ENCODE data around the gene ANKH.
"Not testable (repeated sequence)": the region's sequence is repeated elsewhere in the genome, so short reads cannot be mapped to it uniquely, and the experiment has no call there.

The ANKH gene

GRCh38 chr5:14871214-14872069, at the start of gene ANKH:
Gene ANKH (minus strand): TSS chr5:14871778. CDS start chr5:14871447, 331 bp downstream.
- no peak for FAIRE-seq

GRCh38 chr5:14920121-14920520, 48.5 kb upstream of the ANKH start:
- no peak for FAIRE-seq

- FAIRE-seq: not testable (repeated sequence)
These were observed 47.5 kb upstream of the ANKH start for GRCh38 chr5:14919106-14919505.

- no peak for FAIRE-seq
These were observed 46.1 kb upstream of the ANKH start for GRCh38 chr5:14917719-14918118.

GRCh38 chr5:14915291-14915952, 43.8 kb upstream of the ANKH start:
- no peak for FAIRE-seq

- FAIRE-seq: no peak
These were observed 43.2 kb upstream of the ANKH start for GRCh38 chr5:14914623-14915260.

GRCh38 chr5:14914193-14914592, 42.6 kb upstream of the ANKH start:
- no peak for FAIRE-seq

- FAIRE-seq: no peak
These were observed 41.5 kb upstream of the ANKH start for GRCh38 chr5:14913096-14913495.

GRCh38 chr5:14912206-14912605, 40.6 kb upstream of the ANKH start:
- FAIRE-seq: no peak

GRCh38 chr5:14909369-14909768, 37.8 kb upstream of the ANKH start:
- no peak for FAIRE-seq

GRCh38 chr5:14908172-14908571, 36.6 kb upstream of the ANKH start:
- no peak for FAIRE-seq

GRCh38 chr5:14906628-14907027, 35.0 kb upstream of the ANKH start:
- no peak for FAIRE-seq

GRCh38 chr5:14902826-14903560, 31.4 kb upstream of the ANKH start:
- no peak for FAIRE-seq

- no peak for FAIRE-seq
These were observed 30.0 kb upstream of the ANKH start for GRCh38 chr5:14901462-14902051.

- FAIRE-seq: no peak
These were observed 29.3 kb upstream of the ANKH start for GRCh38 chr5:14900693-14901461.

GRCh38 chr5:14896131-14896530, 24.6 kb upstream of the ANKH start:
- no peak for FAIRE-seq

- no peak for FAIRE-seq
These were observed 23.7 kb upstream of the ANKH start for GRCh38 chr5:14895301-14895700.

GRCh38 chr5:14894748-14895147, 23.2 kb upstream of the ANKH start:
- FAIRE-seq: no peak

- FAIRE-seq: no peak
These were observed 21.8 kb upstream of the ANKH start for GRCh38 chr5:14893381-14893780.

GRCh38 chr5:14890846-14891245, 19.3 kb upstream of the ANKH start:
- no peak for FAIRE-seq

GRCh38 chr5:14884062-14884612, 12.6 kb upstream of the ANKH start:
- no peak for FAIRE-seq
